Subcutaneous adipose tissue (tissue), 4 donors: ENCODE results near the gene RMND5A. TPM values are rescaled to one million over a fixed set of nuclear protein-coding genes. Genes with fewer than 3 reads are reported as not detected.
"Not testable (repeated sequence)": the region's sequence is repeated elsewhere in the genome, so short reads cannot be mapped to it uniquely, and the experiment has no call there.

ENCODE experiments used
- CTCF ChIP-seq: fragments of 450-650 bp; IDR thresholded peaks from one replicate; pipeline ENCODE4 v1.5.1; 2016; ENCODE audit warnings: low read depth, mild to moderate bottlenecking, control low read depth, antibody characterized with exemption, moderate library complexity
- total RNA-seq, 4 donors: library from RNA; depleted of rRNA; stranded (reverse); fragments of >200 nt; gene quantifications; one replicate each; pipeline ENCODE4 v1.1.0, GENCODE V29; 2016

Gene RMND5A
- 10 to 100 TPM; 44.2 to 79.4 (median 59.2) TPM for total RNA-seq

DNA sequence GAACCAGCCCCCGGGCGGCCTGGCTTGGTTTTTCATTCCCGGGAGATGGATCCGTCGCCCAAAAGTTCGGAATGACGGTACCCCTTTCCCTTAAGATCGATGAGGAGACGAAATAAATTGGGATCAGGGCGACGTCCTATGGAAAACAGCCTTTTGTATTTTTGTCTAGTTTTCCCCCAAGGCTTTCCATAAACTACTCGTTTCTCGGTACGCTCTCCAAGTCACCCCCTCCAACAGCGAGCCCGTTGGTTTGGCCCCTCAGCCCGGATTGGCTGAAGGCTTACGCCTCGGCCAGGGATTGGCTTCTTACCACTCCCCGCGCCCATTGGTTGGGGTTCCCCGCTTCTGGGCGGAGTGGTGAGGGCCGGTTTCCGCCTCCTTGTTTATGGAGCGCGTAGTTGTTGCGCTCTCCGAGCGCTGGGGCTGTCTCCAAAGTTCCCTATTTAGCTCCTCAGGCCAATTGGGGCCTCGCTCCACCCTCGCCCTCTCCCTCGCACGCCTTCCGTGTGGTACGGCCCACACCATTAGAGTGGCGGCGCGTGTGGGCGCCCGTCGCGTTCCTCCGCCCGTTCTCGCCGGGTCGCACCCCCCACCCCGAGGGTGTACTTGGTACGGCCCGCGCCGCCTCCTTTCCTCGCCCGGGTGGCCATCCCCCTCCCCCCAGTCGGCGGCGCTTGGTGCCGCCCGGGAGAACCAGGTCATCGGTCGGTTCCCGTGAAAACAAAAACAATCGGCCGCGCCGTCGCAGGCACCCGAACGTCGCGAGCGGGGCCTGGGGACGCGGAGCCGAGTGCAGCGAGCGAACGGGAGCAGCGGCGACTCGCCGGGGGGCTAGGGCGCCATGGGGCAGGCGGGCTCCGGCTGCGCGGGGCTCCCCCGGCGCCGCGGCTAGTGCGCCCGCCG, at the start of gene RMND5A:
Gene RMND5A (plus strand): TSS at position 655 of the 903 bp plus-strand sequence. CDS start 377 bp downstream, outside the sequence.
- not testable (repeated sequence) for TF ChIP-seq CTCF

GRCh38 chr2:86671337-86671981, 48.6 kb upstream of the RMND5A start:
- no peak for TF ChIP-seq CTCF

- no peak for TF ChIP-seq CTCF
Measured at GRCh38 chr2:86672027-86672545, 48.0 kb upstream of the RMND5A start.

GRCh38 chr2:86673011-86673410, 47.1 kb upstream of the RMND5A start:
- TF ChIP-seq CTCF: no peak

GRCh38 chr2:86673986-86674670, 46.0 kb upstream of the RMND5A start:
- TF ChIP-seq CTCF: no peak

DNA sequence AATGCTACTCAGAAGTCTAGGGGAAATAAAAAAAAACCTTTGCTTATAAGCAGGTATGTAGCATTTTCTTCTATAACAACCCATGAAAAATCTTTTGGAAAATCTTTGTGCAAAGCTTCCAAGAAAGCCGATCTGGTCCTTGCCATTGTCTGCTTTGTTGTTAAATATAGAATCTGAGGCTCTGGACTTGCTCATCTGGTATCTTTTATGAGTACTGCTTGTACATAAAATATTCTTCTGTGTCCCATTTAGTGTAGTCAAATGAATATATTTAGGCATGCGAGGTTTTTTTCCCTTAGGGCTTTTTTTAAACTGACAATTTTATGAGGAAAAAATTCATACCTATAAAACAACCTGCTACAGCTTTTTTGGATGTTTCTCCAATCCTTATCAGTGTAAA, 45.0 kb upstream of the RMND5A start:
- TF ChIP-seq CTCF: no peak
